Body of pancreas (tissue), 4 donors: Measurements from ENCODE around the gene AP4E1. TPM values are rescaled to one million over a fixed set of nuclear protein-coding genes. Genes with fewer than 3 reads are reported as not detected.

Experiments used
- ATAC-seq: fragments of 150-250 bp; one replicate; pipeline ENCODE4 v1.9.1; 2016
- DNase-seq, 4 donors: peaks; one replicate each; pipeline ENCODE4 v3.0.0-alpha.2; 2019
- H3K27ac ChIP-seq, 4 donors: fragments of 200-600 bp; sonication (generic); 1 replicate in 3 of 4; 2 replicates in 1 of 4; pipeline versions ENCODE4 v1.5.1 to v1.6.1; 2016 to 2019; ENCODE audit warnings: mild to moderate bottlenecking in 1 of 4, mixed read lengths in 1 of 4, moderate library complexity in 1 of 4
- H3K27me3 ChIP-seq, 2 donors: fragments of 200-600 bp; sonication (generic); one replicate each; pipeline ENCODE4 v1.6.0; 2016; ENCODE audit warnings: mild to moderate bottlenecking in 1 of 2
- H3K36me3 ChIP-seq, 2 donors: fragments of 200-600 bp; sonication (generic); replicated peaks in 1 of 2; 2 replicates each; pipeline ENCODE4 v1.5.1; 2016; ENCODE audit warnings: low read depth in 2 of 2; ENCODE audit not compliant: insufficient read depth in 1 of 2
- H3K4me1 ChIP-seq: fragments of 200-600 bp; sonication (generic); one replicate; pipeline ENCODE4 v1.6.0; 2016
- H3K4me3 ChIP-seq, 2 donors: fragments of 200-600 bp; sonication (generic); 1 replicate in 1 of 2; 2 replicates in 1 of 2; pipeline ENCODE4 v1.5.1; 2016 to 2019
- H3K9me3 ChIP-seq, 3 donors: fragments of 200-600 bp; sonication (generic); 1 replicate in 2 of 3; 2 replicates in 1 of 3; pipeline ENCODE4 v1.5.1; 2016
- CTCF ChIP-seq, 7 experiments: fragments of 450-650 bp in 4 of 7; fragments of 200-600 bp in 3 of 7; sonication (generic) in 3 of 7; IDR thresholded peaks; one replicate each; pipeline ENCODE4 v1.5.1; 2016 to 2019; ENCODE audit warnings: antibody characterized with exemption in 7 of 7
- POLR2A ChIP-seq, 3 donors: fragments of 450-650 bp; IDR thresholded peaks; one replicate each; pipeline ENCODE4 v1.6.1; 2016; ENCODE audit warnings: antibody characterized with exemption in 3 of 3, mild to moderate bottlenecking in 2 of 3
- WGBS, 2 donors: methylation state at CpG; one replicate each; pipeline ENCODE4 v1.1.5; 2017; 5-methylcytosine and 5-hydroxymethylcytosine counted together
- intact Hi-C: fragments of 100-400 bp; cut with DNase I; formaldehyde crosslinking; loops from one replicate; pipeline ENCODE4 v1.15.1; 2023
- total RNA-seq, 2 donors: library from RNA; depleted of rRNA; stranded (reverse); fragments of >200 nt; gene quantifications; one replicate each; pipeline ENCODE4 v1.1.0, GENCODE V29; 2016

The AP4E1 gene
- total RNA-seq, 2 donors from 2014 or later = 3.4 to 3.6 TPM

GRCh38 chr15:51006336-51006985 is 98.0 kb downstream of the AP4E1 start:
- no peaks in the 10 kb centered on the region for H3K9me3 ChIP-seq
- no peaks in the 10 kb centered on the region for H3K4me1 ChIP-seq
- no peak for DNase-seq
- WGBS, 2 donors = 61 to 69% methylated on average over 1 of the region's 1 CpG
- no peak for ATAC-seq
- intact Hi-C loops = no loop called here
- no peak overlapping the region for H3K27ac ChIP-seq
- TF ChIP-seq CTCF (IDR thresholded peaks at IDR 0.05) (no peak), POLR2A (IDR thresholded peaks at IDR 0.05) (no peak)
- H3K27me3 ChIP-seq = no peaks in the 10 kb centered on the region
- H3K36me3 ChIP-seq = no peaks in the 10 kb centered on the region
- no peak overlapping the region for H3K4me3 ChIP-seq

GRCh38 chr15:51007131-51007666 is 98.7 kb downstream of the AP4E1 start:
- 92 to 96% methylated on average over 4 of the region's 4 CpGs for WGBS, 2 donors

GRCh38 chr15:51011212-51011611 is 102.7 kb downstream of the AP4E1 start:
- 63 to 81% methylated on average over 1 of the region's 1 CpG for WGBS, 2 donors
- Histone ChIP-seq H3K9me3 (no peaks in the 10 kb centered on the region), H3K4me1 (no peaks in the 10 kb centered on the region), H3K27me3 (no peaks in the 10 kb centered on the region), H3K4me3 (no peak overlapping the region), H3K27ac (no peak overlapping the region), H3K36me3 (no peaks in the 10 kb centered on the region)
- no peak for DNase-seq
- intact Hi-C loops = no loop called here
- no peak for TF ChIP-seq POLR2A (IDR thresholded peaks at IDR 0.05)
- no peak for TF ChIP-seq CTCF (IDR thresholded peaks at IDR 0.05)
- ATAC-seq = no peak

More at GRCh38 chr15:51007131-51007666, 98.7 kb downstream of the AP4E1 start:
- H3K9me3 ChIP-seq = no peaks in the 10 kb centered on the region
- ATAC-seq = no peak
- TF ChIP-seq CTCF (IDR thresholded peaks at IDR 0.05) (no peak), POLR2A (IDR thresholded peaks at IDR 0.05) (no peak)
- no peak overlapping the region for H3K27ac ChIP-seq
- H3K4me1 ChIP-seq = no peaks in the 10 kb centered on the region
- no peaks in the 10 kb centered on the region for H3K36me3 ChIP-seq
- no peak overlapping the region for H3K4me3 ChIP-seq
- DNase-seq = no peak
- H3K27me3 ChIP-seq = no peaks in the 10 kb centered on the region
- intact Hi-C loops = no loop called here

- ATAC-seq = no peak
- no peaks in the 10 kb centered on the region for H3K4me1 ChIP-seq
- no peaks in the 10 kb centered on the region for H3K36me3 ChIP-seq
- H3K27me3 ChIP-seq = no peaks in the 10 kb centered on the region
- TF ChIP-seq CTCF (IDR thresholded peaks at IDR 0.05) (no peak), POLR2A (IDR thresholded peaks at IDR 0.05) (no peak)
- no peak overlapping the region for H3K4me3 ChIP-seq
- no peak overlapping the region for H3K27ac ChIP-seq
- intact Hi-C loops = no loop called here
- DNase-seq = no peak
- WGBS, 2 donors = 59 to 78% methylated on average over 1 of the region's 1 CpG
- no peaks in the 10 kb centered on the region for H3K9me3 ChIP-seq
Observed at GRCh38 chr15:51016615-51017014, 108.1 kb downstream of the AP4E1 start.

GRCh38 chr15:51022206-51022605 is 113.7 kb downstream of the AP4E1 start:
- no peak for TF ChIP-seq CTCF (IDR thresholded peaks at IDR 0.05)
- no peak for TF ChIP-seq POLR2A (IDR thresholded peaks at IDR 0.05)
- DNase-seq (no peak), ATAC-seq (no peak)
- peaks cover 4% of the 10 kb centered on the region for H3K4me1 ChIP-seq
- no peak overlapping the region for H3K4me3 ChIP-seq
- no peaks in the 10 kb centered on the region for H3K9me3 ChIP-seq
- intact Hi-C loops = no loop called here
- no peaks in the 10 kb centered on the region for H3K27me3 ChIP-seq
- H3K36me3 ChIP-seq = no peaks in the 10 kb centered on the region
- H3K27ac ChIP-seq = no peak overlapping the region
